Neural progenitor cell (in vitro differentiated cells): ENCODE data around the gene DBP. TPM values are rescaled to one million over a fixed set of nuclear protein-coding genes. Genes with fewer than 3 reads are reported as not detected.

ENCODE experiments used
- DNase-seq: peaks from one replicate; pipeline ENCODE4 v3.0.0-alpha.2; 2016; ENCODE audit warnings: low spot score
- H2AFZ ChIP-seq: fragments of 200-600 bp; sonication (generic); replicated peaks from 2 replicates; pipeline ENCODE4 v1.6.1; 2016; ENCODE audit warnings: antibody characterized with exemption
- H3F3A ChIP-seq: fragments of 200-600 bp; sonication (generic); 2 replicates; pipeline ENCODE4 v1.6.1; 2016; ENCODE audit warnings: antibody characterized with exemption, low read depth
- H3K27ac ChIP-seq: fragments of 200-600 bp; sonication (generic); 2 replicates; pipeline ENCODE4 v1.5.1; 2016; ENCODE audit warnings: mild to moderate bottlenecking
- H3K27me3 ChIP-seq: fragments of 200-600 bp; sonication (generic); 2 replicates; pipeline ENCODE4 v1.6.1; 2016; ENCODE audit warnings: mild to moderate bottlenecking, moderate library complexity
- H3K36me3 ChIP-seq: fragments of 200-600 bp; sonication (generic); 2 replicates; pipeline ENCODE4 v1.5.1; 2016
- H3K4me1 ChIP-seq: fragments of 200-600 bp; sonication (generic); 2 replicates; pipeline ENCODE4 v1.6.1; 2016; ENCODE audit warnings: mixed run types
- H3K4me2 ChIP-seq: fragments of 200-600 bp; sonication (generic); 2 replicates; pipeline ENCODE4 v1.6.1; 2016
- H3K4me3 ChIP-seq: fragments of 200-600 bp; sonication (generic); 2 replicates; pipeline ENCODE4 v1.5.1; 2016
- H3K79me2 ChIP-seq: fragments of 200-600 bp; sonication (generic); 2 replicates; pipeline ENCODE4 v1.6.1; 2016; ENCODE audit warnings: low read depth
- H3K9ac ChIP-seq: fragments of 200-600 bp; sonication (generic); 2 replicates; pipeline ENCODE4 v1.6.1; 2016
- H3K9me3 ChIP-seq: fragments of 200-600 bp; sonication (generic); 2 replicates; pipeline ENCODE4 v1.5.1; 2016; ENCODE audit warnings: low read depth
- H4K20me1 ChIP-seq: fragments of 200-600 bp; sonication (generic); 2 replicates; pipeline ENCODE4 v1.6.1; 2016; ENCODE audit warnings: low read depth
- H3K27ac Mint-ChIP-seq: 3 replicates; pipeline ENCODE4 v1.8.0; 2021; ENCODE audit warnings: mixed read lengths
- H3K27me3 Mint-ChIP-seq: 2 replicates; pipeline ENCODE4 v1.8.0; 2022; ENCODE audit warnings: low read depth, mild to moderate bottlenecking, inconsistent platforms, moderate library complexity, mixed read lengths; ENCODE audit not compliant: insufficient read depth
- H3K36me3 Mint-ChIP-seq: 3 replicates; pipeline ENCODE4 v1.8.0; 2021; ENCODE audit warnings: mixed read lengths
- H3K4me1 Mint-ChIP-seq: 3 replicates; pipeline ENCODE4 v1.8.0; 2021; ENCODE audit warnings: mixed read lengths
- H3K4me3 Mint-ChIP-seq: 3 replicates; pipeline ENCODE4 v1.8.0; 2021; ENCODE audit warnings: mild to moderate bottlenecking, moderate library complexity, mixed read lengths
- H3K9me3 Mint-ChIP-seq: 3 replicates; pipeline ENCODE4 v1.8.0; 2020; ENCODE audit warnings: mixed read lengths
- EZH2 ChIP-seq: fragments of 200-600 bp; sonication (generic); IDR thresholded peaks from 2 replicates; pipeline ENCODE4 v1.6.1; 2017; ENCODE audit warnings: antibody characterized with exemption, mild to moderate bottlenecking, moderate library complexity
- EZH2phosphoT487 ChIP-seq: fragments of 200-600 bp; sonication (generic); IDR thresholded peaks from 2 replicates; pipeline ENCODE4 v1.6.1; 2017; ENCODE audit warnings: antibody characterized with exemption
- total RNA-seq: library from RNA; depleted of rRNA; stranded (reverse); fragments of >200 nt; gene quantifications from 2 replicates; pipeline ENCODE4 v1.2.3, GENCODE V29; 2015; ENCODE audit warnings: low replicate concordance
- TF ChIP-seq, protein P1 (sequence below): fragments of 200-600 bp; sonication (generic); IDR thresholded peaks from 2 replicates; pipeline ENCODE4 v1.5.1; 2017; ENCODE audit warnings: antibody characterized with exemption, mild to moderate bottlenecking

Gene DBP
- total RNA-seq, 1 donor from 2014 or later: 7.4 TPM

DNA sequence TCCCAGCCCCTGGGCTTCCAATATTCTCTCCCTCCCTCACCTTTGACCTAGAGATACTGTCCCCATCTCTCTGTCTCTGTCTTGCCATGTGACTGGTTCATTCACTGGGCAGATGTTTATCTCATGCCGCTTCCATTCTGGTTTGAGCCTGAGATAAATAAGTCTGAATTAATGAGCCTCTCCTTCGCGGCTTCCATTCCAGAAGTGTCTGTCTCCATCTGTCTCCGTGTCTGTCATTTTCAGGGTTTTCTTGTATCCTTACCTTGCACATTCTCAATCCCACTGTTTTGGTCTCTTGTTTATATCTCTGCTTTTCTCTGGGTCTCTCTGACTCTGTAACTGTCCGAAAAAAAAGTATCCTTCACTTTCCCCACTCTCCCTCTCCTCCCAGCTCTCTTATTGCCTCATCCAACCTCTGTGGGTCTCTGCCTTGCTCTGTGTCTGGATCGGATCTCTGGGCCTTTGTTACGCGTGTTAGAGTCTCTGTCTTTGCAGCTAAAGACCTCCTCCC, 13.6 kb downstream of the DBP start:
- Histone ChIP-seq H3K9me3 (no peaks in the 10 kb centered on the region), H2AFZ (peak overlapping the region; percentile 26), H3K27me3 (no peaks in the 10 kb centered on the region), H3K27ac (peak overlapping the region; percentile 92), H3K79me2 (peaks cover 45% of the 10 kb centered on the region), H3K9ac (peak overlapping the region; percentile 60), H4K20me1 (peaks cover 20% of the 10 kb centered on the region), H3K4me2 (peak overlapping the region; percentile 82), H3K4me1 (peaks cover 11% of the 10 kb centered on the region), H3K4me3 (peak overlapping the region; percentile 79), H3K36me3 (no peaks in the 10 kb centered on the region), H3F3A (peaks cover 25% of the 10 kb centered on the region)
- H3K9me3 Mint-ChIP-seq: no peaks in the 10 kb centered on the region
- peaks cover 42% of the 10 kb centered on the region for H3K4me1 Mint-ChIP-seq
- peaks cover 1% of the 10 kb centered on the region for H3K36me3 Mint-ChIP-seq
- peak; percentile 47 for DNase-seq
- TF ChIP-seq EZH2 (no peak), EZH2phosphoT487 (no peak)
- TF ChIP-seq, protein P1, sequence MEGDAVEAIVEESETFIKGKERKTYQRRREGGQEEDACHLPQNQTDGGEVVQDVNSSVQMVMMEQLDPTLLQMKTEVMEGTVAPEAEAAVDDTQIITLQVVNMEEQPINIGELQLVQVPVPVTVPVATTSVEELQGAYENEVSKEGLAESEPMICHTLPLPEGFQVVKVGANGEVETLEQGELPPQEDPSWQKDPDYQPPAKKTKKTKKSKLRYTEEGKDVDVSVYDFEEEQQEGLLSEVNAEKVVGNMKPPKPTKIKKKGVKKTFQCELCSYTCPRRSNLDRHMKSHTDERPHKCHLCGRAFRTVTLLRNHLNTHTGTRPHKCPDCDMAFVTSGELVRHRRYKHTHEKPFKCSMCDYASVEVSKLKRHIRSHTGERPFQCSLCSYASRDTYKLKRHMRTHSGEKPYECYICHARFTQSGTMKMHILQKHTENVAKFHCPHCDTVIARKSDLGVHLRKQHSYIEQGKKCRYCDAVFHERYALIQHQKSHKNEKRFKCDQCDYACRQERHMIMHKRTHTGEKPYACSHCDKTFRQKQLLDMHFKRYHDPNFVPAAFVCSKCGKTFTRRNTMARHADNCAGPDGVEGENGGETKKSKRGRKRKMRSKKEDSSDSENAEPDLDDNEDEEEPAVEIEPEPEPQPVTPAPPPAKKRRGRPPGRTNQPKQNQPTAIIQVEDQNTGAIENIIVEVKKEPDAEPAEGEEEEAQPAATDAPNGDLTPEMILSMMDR: no peak
- H3K27ac Mint-ChIP-seq: peak overlapping the region; percentile 85
- H3K4me3 Mint-ChIP-seq: peak overlapping the region; percentile 84
- peaks cover 2% of the 10 kb centered on the region for H3K27me3 Mint-ChIP-seq

DNA sequence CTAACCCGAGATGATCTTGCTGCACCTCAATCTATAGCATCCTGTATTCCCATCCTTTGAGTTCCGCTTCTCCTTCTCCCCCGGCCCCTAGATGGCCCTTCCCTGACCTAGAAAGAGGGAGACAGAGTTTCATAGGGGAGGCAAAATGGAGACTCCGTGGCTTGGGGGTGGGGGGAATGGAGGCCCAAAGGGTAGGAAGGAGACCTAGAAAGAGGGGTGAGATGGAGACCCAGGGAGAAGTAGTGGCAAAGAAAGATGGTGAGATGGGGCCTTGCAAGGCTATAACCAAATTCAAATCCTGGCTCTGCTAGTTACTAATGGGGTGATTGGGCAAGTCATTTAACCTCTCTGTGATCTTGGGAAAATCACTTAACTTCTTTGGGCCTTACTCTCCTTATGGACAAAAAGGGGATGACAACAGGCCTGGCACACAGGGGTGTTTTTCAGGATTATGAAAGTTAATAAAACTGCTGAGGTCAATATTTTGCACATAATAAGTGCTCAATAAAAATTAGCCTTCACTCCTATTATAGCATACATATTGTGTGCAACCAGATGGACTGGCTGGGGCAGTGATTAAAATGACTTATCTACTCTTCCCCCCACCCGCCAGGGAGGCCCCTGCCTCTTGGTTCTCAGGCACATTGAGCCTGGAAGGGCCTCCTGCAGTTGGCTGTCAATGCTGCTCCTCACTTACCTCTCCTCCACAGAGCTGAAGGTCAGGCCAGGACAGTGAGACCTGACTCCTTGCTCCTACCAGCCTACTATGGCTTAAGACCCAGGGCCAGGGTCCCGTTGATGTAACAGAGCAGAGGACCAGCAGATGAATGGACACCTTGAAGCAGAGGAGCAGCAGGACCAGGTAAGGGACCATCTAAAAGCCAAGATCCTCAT, 17.2 kb downstream of the DBP start:
- Histone ChIP-seq H3K27ac (peak overlapping the region; percentile 57), H3K27me3 (no peaks in the 10 kb centered on the region), H3K9me3 (no peaks in the 10 kb centered on the region), H3K4me1 (peaks cover 36% of the 10 kb centered on the region), H3K9ac (peak overlapping the region; percentile 65), H4K20me1 (peaks cover 43% of the 10 kb centered on the region), H3K36me3 (no peaks in the 10 kb centered on the region), H3K4me3 (peak overlapping the region; percentile 83), H3F3A (peaks cover 56% of the 10 kb centered on the region), H3K79me2 (peaks cover 60% of the 10 kb centered on the region), H2AFZ (peak overlapping the region; percentile 55), H3K4me2 (peak overlapping the region; percentile 90)
- H3K27me3 Mint-ChIP-seq: peaks cover 4% of the 10 kb centered on the region
- peaks cover 15% of the 10 kb centered on the region for H3K36me3 Mint-ChIP-seq
- H3K4me1 Mint-ChIP-seq: peaks cover 55% of the 10 kb centered on the region
- H3K9me3 Mint-ChIP-seq: no peaks in the 10 kb centered on the region
- no peak for DNase-seq
- TF ChIP-seq, protein P1: no peak
- no peak for TF ChIP-seq EZH2phosphoT487
- TF ChIP-seq EZH2: no peak
- peak overlapping the region; percentile 98 for H3K27ac Mint-ChIP-seq
- H3K4me3 Mint-ChIP-seq: peak overlapping the region; percentile 98

DNA sequence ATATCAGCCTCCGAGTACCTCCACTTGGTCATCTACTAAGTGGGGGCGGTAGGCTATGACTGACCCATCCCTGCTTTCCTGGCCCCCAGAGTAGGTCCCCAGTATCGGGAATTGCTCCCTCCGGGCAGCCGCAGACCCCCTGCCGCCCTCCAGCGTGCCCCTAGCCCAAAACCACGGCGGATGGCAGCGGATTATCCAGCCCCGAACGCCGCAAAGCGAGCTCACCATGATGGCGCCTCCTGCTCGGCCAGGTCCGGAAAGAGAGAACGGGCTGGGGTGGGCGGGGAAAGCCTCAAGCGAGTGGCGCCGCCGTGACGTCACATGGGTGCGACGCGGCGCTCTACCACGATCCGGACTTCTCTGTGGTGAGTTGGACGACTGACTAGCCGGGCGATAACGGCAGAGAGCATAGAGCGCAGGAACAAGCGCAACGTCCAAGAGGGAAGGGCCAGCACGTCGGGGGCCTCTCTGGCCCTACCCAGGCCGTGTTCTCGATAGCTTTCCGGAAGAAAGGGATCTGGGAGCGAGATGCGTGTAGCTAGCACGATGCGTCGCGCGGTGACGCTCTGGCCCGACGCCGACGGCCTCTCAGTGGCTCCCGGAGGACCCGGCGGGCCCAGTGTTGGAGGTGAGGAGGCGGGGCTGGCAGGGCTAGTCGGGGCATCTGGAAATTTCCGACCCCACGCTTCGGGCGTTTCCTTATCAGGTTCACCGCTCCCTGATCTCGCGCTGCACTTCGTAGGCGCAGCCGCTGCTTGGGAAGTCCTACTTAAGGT, 18.1 kb downstream of the DBP start, which contains the start of the genes RPL18 and SPHK2:
TSS of gene RPL18 (minus strand) at position 263 of the 776 bp plus-strand sequence. CDS start at position 228, 35 bp downstream.
TSS of gene SPHK2 (plus strand) at position 591 of the 776 bp plus-strand sequence. CDS start 1,009 bp downstream, outside the sequence.
- H2AFZ ChIP-seq: peak within 1 kb of the TSS; percentile 55
- peak; percentile 99 for DNase-seq
- H3K4me3 ChIP-seq: peak within 1 kb of the TSS; percentile 83
- H3K9me3 ChIP-seq: no peaks in the 10 kb centered on the region
- H3K36me3 ChIP-seq: no peaks in the 10 kb centered on the region
- H3K27me3 ChIP-seq: no peaks in the 10 kb centered on the region
- H3K9ac ChIP-seq: peak within 1 kb of the TSS; percentile 99
- Mint-ChIP-seq H3K4me3 (peak within 1 kb of the TSS; percentile 98), H3K9me3 (no peaks in the 10 kb centered on the region), H3K27me3 (peaks cover 6% of the 10 kb centered on the region), H3K36me3 (peaks cover 15% of the 10 kb centered on the region), H3K4me1 (peaks cover 51% of the 10 kb centered on the region), H3K27ac (peak within 1 kb of the TSS; percentile 98)
- peaks cover 63% of the 10 kb centered on the region for H3F3A ChIP-seq
- peaks cover 45% of the 10 kb centered on the region for H3K4me1 ChIP-seq
- peak within 1 kb of the TSS; percentile 95 for H3K27ac ChIP-seq
- peak within 1 kb of the TSS; percentile 95 for H3K4me2 ChIP-seq
- TF ChIP-seq, protein P1: no peak
- TF ChIP-seq EZH2 (no peak), EZH2phosphoT487 (no peak)
- peaks cover 53% of the 10 kb centered on the region for H3K79me2 ChIP-seq
- H4K20me1 ChIP-seq: peaks cover 46% of the 10 kb centered on the region
